GM21390 (cell line): ENCODE data around the gene IRX5.

ENCODE experiments used
- ATAC-seq: cut with Tn5 transposase; IDR thresholded peaks from one replicate; pipeline ENCODE4 v1.9.1; 2021; ENCODE audit not compliant: unreplicated experiment

The IRX5 gene

DNA sequence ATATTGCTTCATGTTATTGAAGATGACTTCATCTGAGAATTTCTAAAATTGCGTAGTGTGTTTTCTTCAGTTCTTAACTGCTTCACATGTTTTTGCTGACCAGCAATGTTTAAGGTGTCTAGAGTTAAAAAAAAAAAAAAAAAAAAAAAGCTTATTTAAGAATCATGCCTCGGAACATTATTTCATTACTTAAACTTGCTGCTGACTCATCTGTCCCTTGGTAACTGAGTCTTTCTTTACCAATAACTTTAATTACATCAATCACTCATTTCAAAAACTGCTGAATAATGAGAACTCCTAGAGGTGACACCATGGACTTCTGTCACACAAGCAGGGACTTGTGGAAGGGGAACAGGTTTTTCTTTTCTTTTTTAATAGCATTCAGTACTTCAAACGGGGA lies 16.2 kb downstream of the IRX5 start:
- ATAC-seq, result no peak

DNA sequence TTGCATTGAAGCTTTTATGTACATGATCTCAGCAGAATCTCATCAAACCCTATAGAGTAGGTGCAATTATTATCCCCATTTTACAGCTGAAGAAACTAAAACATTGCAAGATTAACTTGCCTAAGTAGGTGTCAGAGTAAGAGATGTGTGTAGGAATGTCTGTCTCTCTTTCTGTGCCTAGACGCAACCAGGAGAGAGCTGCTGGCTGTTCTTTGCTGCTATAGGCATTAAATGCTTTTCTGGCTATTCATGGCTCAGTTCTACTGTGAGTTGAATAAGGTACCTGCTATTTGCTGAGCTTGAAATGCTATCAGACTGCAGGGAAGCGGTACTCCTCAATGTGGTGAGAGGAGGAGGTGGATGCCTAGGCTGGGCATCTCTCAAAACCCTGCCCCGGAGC lies 17.0 kb downstream of the IRX5 start:
- ATAC-seq, result no peak

DNA sequence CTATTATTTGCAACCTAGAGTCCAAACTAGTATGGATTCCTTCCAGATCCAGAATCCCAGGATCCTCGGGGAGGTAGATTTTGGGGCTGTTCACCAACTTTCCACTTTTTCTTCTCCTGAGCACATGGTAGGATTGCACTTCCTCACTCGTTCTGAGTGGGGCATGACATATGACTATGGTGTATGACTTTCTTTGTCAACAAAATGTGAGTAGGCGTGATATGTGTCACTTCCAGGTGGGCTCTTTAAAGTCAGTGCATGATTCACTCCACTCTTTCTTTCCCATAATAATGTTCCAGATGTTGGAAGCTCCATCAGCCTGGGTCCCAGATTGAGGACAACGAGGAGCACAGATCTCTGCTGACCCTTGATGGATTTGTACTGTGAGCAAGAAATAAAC lies 21.5 kb downstream of the IRX5 start:
- ATAC-seq, result no peak

DNA sequence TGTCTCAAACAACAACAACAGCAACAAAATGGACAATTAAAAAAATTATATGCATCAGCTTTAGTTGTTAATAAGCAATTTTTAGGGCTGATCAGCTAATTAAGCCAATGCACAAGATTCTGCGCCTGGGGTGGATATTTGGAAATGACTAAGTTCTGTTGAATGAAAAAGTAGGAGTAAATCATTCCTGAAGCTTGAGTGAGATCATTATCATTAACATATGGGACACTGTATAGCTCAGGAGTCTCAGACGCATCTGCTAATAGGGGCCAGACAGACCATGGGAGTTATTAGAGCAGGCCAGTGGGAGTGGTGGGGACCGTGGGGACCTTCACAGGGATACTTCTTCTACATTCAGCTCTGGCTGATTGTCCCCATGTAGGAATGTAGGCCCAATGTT lies 22.8 kb downstream of the IRX5 start:
- ATAC-seq, result no peak

DNA sequence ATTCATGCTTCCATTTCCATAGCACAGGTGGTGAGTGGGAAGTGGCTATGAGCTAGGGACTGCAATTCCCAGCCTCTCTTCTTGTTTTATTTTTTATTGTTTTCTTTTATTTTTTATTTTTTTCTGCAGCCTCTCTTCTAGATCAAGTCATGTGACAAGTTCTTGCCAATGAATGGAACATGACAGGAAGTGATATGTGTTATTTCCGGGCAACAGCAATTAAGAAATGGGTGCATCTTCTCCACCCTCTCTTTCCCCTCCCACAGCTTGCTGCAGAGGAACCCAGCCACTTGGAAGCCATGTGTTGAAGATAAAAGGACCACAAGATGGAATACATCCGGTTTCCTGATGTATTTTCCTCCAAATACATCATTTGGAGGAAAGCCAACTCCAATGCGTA lies 23.6 kb downstream of the IRX5 start:
- ATAC-seq, result no peak

DNA sequence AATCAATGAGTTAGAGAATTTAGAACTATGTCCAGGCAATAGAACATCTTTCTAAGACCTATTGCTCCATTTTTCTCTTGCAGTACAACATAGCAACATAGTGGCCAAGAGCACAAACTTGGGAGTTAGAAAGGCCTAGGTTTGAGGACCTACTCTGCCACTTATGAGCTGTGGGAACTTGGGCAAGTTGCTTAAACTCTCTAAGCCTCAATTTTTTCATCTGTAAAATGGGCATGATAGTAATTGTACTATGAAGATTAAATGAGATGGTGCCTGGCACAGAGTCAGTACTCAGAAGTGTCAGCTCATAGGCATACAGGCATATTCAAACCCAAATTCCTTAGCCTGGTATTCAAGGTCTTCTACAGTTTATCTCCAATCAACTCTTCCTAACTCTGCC lies 25.1 kb downstream of the IRX5 start:
- ATAC-seq, result no peak

DNA sequence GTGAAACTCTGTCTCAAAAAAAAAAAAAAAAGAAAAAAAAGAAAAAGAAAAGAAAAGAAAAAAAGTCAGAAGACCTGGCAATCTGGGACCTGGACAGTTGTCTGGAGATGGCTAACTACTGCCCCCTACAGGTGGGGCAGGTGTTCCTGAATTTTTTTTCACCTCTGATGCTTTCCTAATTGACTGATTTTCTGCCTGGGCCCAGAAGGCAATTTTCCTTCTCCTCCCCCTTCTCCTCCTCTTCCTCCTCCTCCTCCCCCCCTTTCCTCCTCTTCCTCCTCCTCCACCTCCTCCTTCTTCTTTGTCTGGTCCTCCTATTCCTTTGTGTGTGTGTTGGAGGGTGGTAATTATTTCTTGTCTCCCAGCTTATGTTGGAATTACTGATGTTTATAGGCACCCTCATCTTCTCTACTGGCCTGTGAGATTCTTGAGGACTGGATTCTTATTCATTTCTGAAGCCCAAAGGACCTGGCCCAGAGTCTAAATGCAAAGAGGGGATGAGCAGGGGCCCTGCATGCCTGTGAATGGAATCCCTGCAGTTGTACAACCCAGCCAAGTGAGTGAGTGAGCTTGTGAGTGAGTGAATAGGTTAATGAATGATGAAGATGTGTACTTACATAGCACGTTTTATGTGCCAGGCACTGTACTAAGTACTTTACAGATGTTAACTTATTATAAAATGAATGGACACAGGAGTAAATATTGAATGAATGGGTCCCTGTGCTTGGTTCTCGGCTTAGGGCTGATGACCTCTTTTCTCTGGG lies 26.9 kb downstream of the IRX5 start:
- ATAC-seq, result no peak

DNA sequence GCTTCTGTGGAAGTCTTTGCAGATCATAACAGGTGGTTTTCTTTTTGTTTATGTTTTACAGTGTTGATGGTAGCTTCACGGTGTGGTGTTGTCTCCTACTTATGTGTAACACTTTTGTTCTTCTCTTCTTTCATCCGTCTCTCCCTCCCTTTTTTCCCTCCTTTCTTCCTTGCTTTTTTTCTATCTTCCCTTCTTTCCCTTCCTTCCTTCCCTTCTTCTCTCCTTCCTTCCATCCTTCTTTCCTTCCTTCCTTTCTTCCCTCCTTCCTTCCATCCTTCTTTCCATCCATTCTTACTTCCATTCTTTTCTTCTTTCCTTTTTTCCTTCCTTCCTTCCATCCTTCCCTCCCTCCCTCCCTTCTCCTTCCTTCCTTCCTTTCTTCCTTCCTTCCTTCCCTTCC lies 31.4 kb downstream of the IRX5 start:
- no peak for ATAC-seq

DNA sequence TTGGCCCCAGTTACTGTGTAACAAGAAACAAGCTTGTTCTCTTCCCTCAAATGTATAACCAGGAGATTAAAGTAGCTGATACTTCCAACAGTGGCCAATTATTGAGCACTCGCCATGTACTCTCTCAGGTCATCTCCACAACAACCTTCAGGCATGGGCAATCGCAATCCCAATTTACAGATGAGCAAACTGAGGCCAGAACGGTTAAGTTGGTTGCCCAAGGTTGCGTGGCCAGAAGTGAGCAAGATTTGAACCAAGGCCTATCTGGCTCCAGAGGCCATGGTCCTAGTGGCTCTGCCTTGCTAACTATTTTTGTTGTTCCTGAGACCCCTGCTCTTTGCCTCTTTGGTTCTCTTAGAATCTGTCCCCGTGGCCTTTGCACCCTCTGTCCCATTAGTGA lies 33.6 kb downstream of the IRX5 start:
- ATAC-seq, result no peak

DNA sequence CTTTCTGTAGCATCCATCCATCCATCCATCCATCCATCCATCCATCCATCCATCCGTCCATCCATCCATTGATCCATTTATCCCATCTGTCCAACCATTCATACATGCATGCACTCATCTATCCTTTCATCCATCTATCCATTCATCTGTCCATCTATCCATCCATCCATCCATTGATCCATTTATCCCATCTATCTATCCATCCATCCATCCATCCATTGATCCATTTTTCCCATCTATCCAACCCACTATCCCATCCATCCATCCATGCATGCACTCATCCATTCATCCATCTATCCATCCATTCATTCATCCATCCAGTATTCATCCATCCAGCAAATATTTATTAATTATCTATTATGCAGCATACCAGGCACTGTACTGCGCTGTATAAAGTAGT lies 34.8 kb downstream of the IRX5 start:
- ATAC-seq, result no peak

DNA sequence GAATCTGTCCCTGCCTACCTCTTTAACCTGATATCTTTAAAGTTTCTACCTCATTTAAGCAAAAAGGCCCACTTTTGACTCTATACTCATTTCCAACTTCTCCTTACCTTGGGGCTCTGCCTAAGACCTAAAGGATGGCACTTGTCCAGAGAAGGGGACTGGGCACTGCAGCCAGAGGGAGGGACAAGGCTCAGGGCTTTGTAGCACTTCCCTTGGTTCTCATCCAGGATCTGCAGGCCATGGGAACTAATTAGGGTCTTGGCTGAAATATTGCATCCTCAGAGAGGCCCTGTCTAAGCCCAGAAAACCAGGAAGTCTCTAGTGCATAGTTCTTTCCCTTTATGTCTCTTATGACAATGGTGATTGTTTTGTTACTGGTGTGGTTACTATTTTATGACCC lies 37.3 kb downstream of the IRX5 start:
- ATAC-seq, result no peak

DNA sequence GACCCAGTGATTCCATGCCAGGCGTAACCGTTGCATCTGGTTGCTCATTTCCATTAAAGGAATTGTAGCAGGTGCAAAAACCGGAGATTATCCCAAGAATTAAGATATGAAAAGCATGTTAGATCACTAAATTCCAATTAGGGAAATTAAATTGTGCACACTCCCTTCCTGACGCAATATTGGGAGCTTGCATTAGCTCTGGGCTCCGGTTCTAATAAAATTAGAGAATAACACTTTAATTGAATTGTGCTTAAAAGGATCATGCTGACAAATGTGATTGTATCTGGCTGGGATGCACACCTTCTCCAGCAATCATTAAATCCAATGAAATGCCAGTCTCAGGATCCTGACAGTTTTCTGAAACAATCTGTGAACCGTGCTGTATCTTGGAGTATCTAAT lies 38.1 kb downstream of the IRX5 start:
- no peak for ATAC-seq

DNA sequence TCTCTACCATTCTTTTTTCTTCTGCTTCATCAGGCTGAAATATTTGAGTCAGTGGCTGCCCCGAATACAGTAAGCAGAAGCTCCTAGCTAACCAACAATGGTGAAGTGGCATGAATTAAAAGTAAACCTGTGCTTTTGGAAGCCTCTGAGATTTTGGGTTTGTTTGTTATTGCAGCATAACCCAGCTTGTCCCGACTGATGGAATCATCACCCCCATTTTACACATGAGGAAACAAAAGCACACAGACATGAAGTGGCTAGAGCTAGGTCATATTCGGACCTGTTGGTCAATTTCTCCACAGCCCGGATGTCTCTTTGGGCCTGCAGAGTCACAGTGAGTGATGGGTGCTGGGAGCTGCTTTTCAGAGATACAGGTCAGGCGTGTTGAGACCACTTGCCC lies 39.4 kb downstream of the IRX5 start:
- ATAC-seq, result no peak

DNA sequence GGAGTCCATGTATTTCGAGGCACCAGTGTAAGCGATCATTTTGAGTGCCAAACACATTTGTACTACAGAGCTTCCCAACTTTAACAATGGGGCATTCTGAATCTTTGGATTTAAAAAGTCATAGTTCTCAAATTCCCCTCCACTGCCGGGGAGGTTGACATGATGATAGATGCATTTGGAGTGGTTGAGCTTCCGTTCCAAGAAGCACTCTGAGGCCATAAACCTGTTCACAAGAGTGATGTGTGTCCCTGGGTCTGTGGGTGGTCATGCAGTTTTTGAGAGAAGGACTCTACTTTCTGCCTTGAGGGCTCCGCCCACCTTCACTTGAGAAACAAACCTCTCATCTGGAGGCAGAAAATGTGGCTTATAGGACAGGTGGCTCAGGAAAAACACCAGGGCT lies 43.7 kb downstream of the IRX5 start:
- no peak for ATAC-seq

DNA sequence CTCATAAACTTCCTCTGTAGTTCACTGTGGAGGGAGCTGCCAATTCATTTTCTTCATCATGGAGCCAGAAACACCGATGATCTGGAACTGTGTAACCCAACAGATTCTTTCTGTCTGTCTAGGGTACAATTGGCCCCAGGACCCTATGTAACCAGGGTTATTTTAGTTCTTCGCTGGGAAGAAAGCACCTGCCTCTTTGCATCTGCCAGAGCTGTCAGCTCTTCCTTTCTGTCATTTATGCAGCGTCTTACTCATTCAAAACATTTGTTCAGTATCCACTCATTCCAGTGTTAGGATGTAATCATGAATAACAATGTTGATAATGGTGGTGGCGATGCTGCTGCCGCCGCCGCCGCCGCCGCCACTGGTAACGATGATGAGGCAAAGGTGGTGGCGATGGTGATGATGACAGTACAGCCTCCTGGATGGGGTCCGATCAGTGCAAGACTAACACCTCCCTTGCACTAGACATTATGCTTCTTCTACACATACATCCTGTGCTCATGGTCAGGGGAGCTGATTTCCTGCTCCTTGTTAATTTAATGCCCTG lies 46.1 kb downstream of the IRX5 start:
- no peak for ATAC-seq

DNA sequence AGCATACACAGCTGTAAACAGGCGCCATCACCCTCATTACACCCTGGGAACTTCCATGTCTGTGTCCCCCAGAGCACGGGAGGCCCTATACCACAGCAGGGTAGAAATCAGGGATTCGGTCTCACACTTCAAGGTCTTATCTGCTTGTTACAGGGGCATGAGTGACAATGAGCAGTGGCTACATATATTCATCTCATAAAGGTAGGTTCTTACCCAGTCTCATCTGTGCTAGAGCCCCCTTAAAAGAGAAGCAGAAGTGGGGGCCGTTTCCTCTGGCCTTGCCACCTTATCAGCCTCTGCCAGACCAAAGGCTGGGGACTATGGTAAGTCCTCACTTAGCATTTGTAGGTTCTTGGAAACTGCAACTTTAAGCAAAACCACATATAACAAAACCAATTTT lies 46.5 kb downstream of the IRX5 start:
- no peak for ATAC-seq

DNA sequence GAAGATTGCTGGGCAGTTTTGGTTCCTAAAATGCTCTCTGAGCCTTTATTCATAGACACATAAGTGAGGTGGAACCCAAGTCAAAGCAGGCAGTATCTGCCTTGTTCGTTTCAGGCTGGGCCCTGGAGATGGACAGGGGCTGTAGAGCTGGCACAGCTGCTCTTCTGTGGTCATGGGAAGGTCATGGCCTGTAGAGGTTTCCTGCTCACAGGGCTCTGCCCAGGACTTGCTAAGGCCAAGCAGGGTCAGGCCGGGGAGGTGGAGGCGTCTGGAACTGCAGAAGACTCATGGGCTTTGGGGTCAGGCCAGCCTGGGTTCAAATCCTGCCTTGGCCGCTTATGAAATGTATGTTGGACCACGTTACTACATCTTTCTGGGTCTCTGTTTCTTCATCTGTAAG lies 50.2 kb downstream of the IRX5 start:
- ATAC-seq, result no peak
